ENCODE results near the gene MYO7A.

MYO7A gene

GRCh38 chr11:77127920-77128691 is at the start of gene MYO7A:
Gene MYO7A (plus strand): TSS chr11:77128246. CDS start chr11:77130635, 2,389 bp downstream.
- DNase-seq (ENCODE audit: low read depth): no peak

- DNase-seq (ENCODE audit: low read depth): no peak
These were observed 48.4 kb upstream of the MYO7A start for GRCh38 chr11:77079666-77080065.

- DNase-seq (ENCODE audit: low read depth): no peak
These were observed 47.3 kb upstream of the MYO7A start for GRCh38 chr11:77080643-77081210.

DNA sequence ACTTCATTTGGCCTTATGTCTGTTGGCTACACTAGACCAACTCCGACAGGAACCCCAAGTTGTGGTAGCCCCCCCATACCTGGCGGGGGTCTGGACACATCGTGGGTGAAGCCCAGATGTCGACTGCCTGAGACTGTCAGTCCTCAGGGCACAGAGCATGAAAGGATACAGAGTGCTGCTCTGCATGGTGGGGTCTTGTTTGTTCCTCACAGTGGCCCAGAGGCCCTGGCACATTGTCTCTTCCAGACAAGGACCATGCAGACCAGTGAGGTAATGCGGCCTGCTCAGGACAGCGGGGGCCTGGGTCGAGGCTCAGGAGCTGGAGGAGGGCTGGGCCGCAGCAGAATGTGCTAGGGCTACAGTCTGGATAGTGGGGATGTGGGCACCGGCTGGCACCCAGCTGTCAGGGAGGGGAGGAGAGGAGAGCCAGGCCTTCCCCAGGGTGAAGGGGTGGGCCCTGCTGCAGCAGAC is 46.6 kb upstream of the MYO7A start:
- no peak for DNase-seq (ENCODE audit: low read depth)

- no peak for DNase-seq (ENCODE audit: low read depth)
These were observed 45.8 kb upstream of the MYO7A start for GRCh38 chr11:77081976-77082836.

GRCh38 chr11:77082838-77083565 is 45.0 kb upstream of the MYO7A start:
- no peak for DNase-seq (ENCODE audit: low read depth)

DNA sequence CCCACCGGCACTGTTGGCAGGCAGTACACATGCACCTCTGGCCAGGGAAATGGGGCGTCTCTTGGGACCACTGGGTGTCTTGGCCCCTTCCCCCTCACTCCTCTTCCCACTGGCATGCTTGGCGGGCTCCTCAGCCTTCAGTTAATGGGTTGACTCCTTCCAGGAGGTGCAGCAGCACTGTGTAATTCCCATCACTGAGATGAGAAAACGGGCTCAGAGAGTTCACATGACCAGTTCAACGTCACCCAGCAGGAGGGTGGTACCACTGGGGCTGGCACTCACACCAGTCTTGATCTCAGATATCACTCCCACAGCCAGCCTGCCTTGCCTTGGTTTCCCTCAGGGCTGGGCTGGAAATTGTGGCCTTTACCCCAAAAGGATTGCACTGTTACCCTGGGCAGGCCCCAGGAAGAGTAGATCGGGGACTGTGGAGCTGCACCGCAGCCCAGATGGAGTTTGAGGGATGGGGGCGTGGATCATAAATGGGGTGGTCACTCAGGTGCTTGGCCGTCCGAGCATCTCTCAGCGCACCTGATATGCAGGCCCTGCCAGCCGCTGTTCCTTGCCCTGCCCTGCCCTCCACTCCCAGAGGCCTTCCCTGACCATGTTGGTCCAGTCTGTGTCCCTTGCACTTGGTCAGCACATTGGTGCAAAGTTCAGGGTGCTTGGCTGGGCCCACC is 44.3 kb upstream of the MYO7A start:
- DNase-seq (ENCODE audit: low read depth): no peak

GRCh38 chr11:77084581-77085191 is 43.4 kb upstream of the MYO7A start:
- DNase-seq (ENCODE audit: low read depth): no peak

DNA sequence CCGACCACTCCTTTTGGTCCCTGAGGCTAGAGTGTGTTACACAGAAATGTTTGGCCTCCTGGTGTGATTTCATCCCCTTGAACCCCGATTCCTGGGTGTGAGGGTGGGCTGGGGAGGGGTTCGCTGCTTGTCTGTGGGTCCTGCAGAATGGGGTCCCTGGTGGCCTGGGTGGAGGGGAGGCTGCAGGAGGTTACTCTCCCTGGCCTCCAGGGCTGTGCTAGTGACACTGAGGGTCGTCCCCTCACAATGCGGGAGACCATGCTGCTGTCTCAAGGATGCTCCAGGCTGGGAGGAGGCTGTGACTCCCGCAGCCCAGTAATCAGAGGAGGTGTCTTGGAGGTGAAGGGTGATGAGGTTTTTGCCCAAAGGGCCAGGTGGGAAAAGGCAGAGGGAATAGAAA is 42.4 kb upstream of the MYO7A start:
- DNase-seq (ENCODE audit: low read depth): no peak

GRCh38 chr11:77086521-77087472 is 41.2 kb upstream of the MYO7A start:
- DNase-seq (ENCODE audit: low read depth): no peak

DNA sequence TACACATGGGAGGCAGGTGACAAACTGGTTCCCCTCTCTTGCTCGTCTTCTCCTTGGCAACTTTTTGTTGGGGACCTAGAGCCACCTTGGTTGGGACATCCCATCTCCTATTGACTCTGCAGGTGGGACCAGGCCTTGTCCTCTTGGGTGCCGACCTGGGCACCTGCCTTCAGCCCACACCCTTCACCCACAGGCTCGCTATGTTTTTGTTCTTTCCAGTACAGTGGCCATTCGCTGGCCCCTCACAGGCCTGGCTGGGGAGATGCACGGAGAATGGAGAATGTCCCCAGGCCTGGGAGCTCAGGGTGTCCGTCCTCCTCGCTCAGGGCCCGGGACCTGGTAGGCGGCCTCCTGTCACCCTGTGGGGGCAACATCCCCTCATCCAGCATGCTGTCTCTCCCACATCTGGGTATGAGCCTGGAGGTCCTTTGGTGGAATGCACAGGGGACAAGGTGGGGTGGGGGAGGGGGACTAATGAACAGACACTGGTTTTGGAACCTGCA is 40.3 kb upstream of the MYO7A start:
- no peak for DNase-seq (ENCODE audit: low read depth)

GRCh38 chr11:77088236-77089003 is 39.6 kb upstream of the MYO7A start:
- no peak for DNase-seq (ENCODE audit: low read depth)

DNA sequence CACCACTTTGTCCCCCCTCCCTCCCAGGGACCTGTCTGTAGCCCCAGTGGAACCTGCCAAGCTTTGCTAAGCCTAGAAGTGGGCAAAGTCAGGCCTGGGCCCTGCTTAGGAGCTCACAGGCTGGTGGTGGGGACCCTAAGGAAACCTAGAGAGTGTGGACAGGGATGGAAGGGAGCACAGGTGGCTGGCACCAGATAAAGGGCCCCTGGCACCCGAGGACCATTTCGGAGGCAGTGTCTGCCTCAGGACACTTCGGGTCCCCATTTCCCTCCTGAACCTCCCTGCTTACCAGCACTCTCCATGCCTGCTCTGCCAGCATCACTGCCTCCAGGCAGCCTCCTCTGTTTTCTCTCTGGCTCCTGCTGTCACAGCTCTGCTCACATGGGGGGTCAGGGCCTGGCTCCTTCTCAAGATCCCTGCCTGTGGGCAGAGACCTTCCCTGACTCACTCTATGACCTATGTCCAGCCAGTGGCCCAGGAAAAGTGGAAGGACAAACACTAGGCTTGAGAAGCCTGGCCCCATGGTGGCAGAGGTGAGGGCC is 39.0 kb upstream of the MYO7A start:
- no peak for DNase-seq (ENCODE audit: low read depth)

- no peak for DNase-seq (ENCODE audit: low read depth)
These were observed 38.0 kb upstream of the MYO7A start for GRCh38 chr11:77090046-77090372.

DNA sequence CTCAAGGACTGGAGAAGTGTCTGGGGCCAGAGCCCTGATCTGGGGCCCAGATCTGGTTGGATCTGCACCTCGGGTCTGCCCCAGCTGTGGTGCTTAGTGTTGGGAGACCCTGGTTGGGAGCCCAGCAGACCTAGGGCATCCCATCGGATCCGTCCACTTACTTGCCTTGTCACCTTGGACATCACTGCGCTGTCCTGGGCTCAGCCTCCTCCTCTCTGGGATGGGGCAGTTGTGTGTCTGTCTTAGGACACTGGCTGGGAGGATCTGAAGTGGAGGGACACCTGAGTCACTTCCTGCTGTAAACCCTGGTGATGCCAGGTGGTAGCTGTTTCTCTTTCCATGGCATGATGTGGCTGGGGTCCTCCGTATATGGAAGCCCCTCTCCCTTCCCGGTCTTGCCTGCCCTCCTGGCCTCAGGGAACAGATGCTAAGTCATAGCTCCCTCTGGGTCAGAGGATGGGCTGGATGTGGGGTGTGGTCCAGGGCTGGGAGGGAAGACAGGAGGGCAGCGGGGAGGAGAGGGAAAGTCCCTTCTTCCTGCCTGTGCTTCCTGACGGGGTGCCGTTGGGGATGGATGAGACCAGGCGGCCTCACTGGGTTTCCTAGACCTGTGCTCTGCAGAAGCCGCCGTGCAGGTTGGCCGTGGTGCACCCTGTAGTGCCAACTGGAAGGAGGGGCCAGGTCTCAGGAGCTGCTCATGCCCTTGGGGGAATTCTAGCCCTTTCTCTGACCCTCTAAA is 37.5 kb upstream of the MYO7A start:
- no peak for DNase-seq (ENCODE audit: low read depth)

DNA sequence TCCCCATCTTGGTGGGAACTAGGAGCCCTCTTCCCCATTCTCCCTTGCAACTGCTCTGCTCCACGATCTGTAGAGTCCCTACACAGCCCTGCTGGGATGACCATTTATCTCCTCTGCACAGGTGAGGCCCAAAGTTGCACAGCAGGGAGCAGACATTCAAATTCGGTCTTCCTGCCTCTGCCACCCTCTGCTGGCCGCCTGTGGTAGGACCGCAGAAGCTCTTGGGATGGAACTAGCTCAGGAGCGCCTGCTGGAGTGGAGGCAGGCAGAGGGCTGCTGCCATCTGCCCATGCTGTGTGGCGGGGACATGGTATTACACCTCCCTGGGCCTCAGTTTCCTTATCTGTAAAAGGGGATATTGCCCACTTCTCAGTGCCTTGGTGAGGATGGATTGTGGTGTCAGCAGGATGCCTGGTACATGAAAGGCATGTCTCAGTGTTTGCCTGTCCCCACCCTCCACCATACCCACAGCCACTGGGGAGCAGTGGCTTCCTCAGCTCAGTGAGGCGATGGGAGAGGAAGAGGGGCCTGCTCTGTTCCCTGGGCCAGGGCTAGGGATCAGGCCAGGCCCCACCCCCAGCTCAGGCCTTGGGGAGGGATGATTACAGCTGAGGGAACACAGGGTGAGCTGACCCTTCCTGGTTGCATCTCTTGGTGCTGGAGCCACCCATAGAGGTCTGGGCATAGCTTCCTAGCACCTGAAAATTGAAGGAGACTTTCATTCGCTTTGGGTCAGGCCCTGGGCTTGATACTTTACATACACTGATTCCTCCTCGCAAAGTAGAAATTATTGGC is 36.7 kb upstream of the MYO7A start:
- no peak for DNase-seq (ENCODE audit: low read depth)

DNA sequence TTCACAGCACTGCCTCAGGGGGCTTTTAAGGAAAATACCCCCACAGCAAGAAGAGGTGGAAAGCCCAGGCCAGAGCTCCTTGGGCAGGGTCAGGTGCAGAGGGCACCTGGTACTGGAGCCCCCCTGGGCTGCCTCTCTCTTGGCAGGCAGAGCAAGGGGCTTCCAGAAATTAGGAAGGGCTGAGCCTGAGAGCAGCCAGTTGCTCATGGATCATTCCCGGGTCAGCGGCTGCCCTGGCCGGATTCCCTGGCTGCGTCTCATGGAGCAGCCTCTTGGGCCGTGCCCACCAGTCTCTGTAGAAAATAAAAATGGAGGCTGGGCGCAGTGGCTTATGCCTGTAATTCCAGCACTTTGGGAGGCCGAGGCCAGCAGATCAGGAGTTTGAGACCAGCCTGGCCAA is 35.7 kb upstream of the MYO7A start:
- DNase-seq (ENCODE audit: low read depth): no peak
